Measurements from ENCODE around the gene GNAO1. TPM values are rescaled to one million over a fixed set of nuclear protein-coding genes. Genes with fewer than 3 reads are reported as not detected.

GNAO1 gene
- polyA plus RNA-seq, 3 donors = not detected

- Mint-ChIP-seq H3K27ac (no peak overlapping the region), H3K27me3 (ENCODE audit: low read depth in 3 of 3) (peaks cover 3 to 14% (median 8%) of the 10 kb centered on the region in 3 donors), H3K4me3 (no peak overlapping the region), H3K4me1 (peaks cover 7% of the 10 kb centered on the region), H3K36me3 (no peaks in the 10 kb centered on the region), H3K9me3 (peaks cover 0 to 1% (median 0%) of the 10 kb centered on the region in 7 donors)
- Histone ChIP-seq H4K20me1 (ENCODE audit: insufficient read depth, low read length) (no peaks in the 10 kb centered on the region), H3K27ac (ENCODE audit: low read depth in 1 of 2, low read length in 2 of 2) (no peak overlapping the region), H3K9me3 (replicated peaks in 1 of 2; ENCODE audit: control insufficient read depth in 1 of 2, insufficient read depth in 1 of 2, low read length in 2 of 2) (no peaks in the 10 kb centered on the region), H3K36me3 (replicated peaks in 1 of 2; ENCODE audit: control insufficient read depth in 1 of 2, insufficient read depth in 2 of 2, low read length in 2 of 2) (no peaks in the 10 kb centered on the region), H3K27me3 (ENCODE audit: control insufficient read depth in 2 of 2, insufficient read depth in 2 of 2, low read length in 2 of 2) (peaks cover 0 to 4% of the 10 kb centered on the region in 2 donors), H3K4me1 (ENCODE audit: control insufficient read depth in 1 of 2, insufficient read depth in 2 of 2, low read length in 2 of 2) (no peaks in the 10 kb centered on the region), H3K79me2 (ENCODE audit: insufficient read depth, low read length) (no peaks in the 10 kb centered on the region), H2AFZ (ENCODE audit: insufficient read depth, low read depth, low read length, poor library complexity, severe bottlenecking) (no peak overlapping the region), H3K4me2 (replicated peaks; ENCODE audit: extremely low read depth, low read length, poor library complexity, severe bottlenecking) (no peak overlapping the region), H3K9ac (ENCODE audit: insufficient read depth, low read length, poor library complexity, severe bottlenecking) (no peak overlapping the region), H3K4me3 (replicated peaks in 1 of 3; ENCODE audit: low read depth in 2 of 3, low read length in 3 of 3) (no peak overlapping the region)
- intact Hi-C loops (cut with micrococcal nuclease) = no loop called here
- no peak for DNase-seq
- TF ChIP-seq CTCF (IDR thresholded peaks at IDR 0.05) = no peak
- WGBS (ENCODE audit: insufficient coverage) = 100% methylated on average over 1 of the region's 4 CpGs
Measured at GRCh38 chr16:56259425-56259779, 68.1 kb downstream of the GNAO1 start.

GRCh38 chr16:56260378-56261160, 69.3 kb downstream of the GNAO1 start:
- Mint-ChIP-seq H3K36me3 (no peaks in the 10 kb centered on the region), H3K4me1 (peaks cover 7% of the 10 kb centered on the region), H3K4me3 (no peak overlapping the region), H3K27me3 (ENCODE audit: low read depth in 3 of 3) (peaks cover 1 to 10% (median 9%) of the 10 kb centered on the region in 3 donors), H3K9me3 (peaks cover 0 to 1% (median 0%) of the 10 kb centered on the region in 7 donors), H3K27ac (no peak overlapping the region)
- H3K4me3 ChIP-seq (replicated peaks in 1 of 3; ENCODE audit: low read depth in 2 of 3, low read length in 3 of 3) = no peak overlapping the region
- intact Hi-C loops (cut with micrococcal nuclease) = no loop called here
- H3K27me3 ChIP-seq (ENCODE audit: control insufficient read depth in 2 of 2, insufficient read depth in 2 of 2, low read length in 2 of 2) = peaks cover 0 to 4% of the 10 kb centered on the region in 2 donors
- no peaks in the 10 kb centered on the region for H4K20me1 ChIP-seq (ENCODE audit: insufficient read depth, low read length)
- H3K9me3 ChIP-seq (replicated peaks in 1 of 2; ENCODE audit: control insufficient read depth in 1 of 2, insufficient read depth in 1 of 2, low read length in 2 of 2) = no peaks in the 10 kb centered on the region
- H3K36me3 ChIP-seq (replicated peaks in 1 of 2; ENCODE audit: control insufficient read depth in 1 of 2, insufficient read depth in 2 of 2, low read length in 2 of 2) = no peaks in the 10 kb centered on the region
- no peaks in the 10 kb centered on the region for H3K4me1 ChIP-seq (ENCODE audit: control insufficient read depth in 1 of 2, insufficient read depth in 2 of 2, low read length in 2 of 2)
- no peak for DNase-seq
- H3K4me2 ChIP-seq (replicated peaks; ENCODE audit: extremely low read depth, low read length, poor library complexity, severe bottlenecking) = no peak overlapping the region
- no peaks in the 10 kb centered on the region for H3K79me2 ChIP-seq (ENCODE audit: insufficient read depth, low read length)
- no peak for TF ChIP-seq CTCF (IDR thresholded peaks at IDR 0.05)
- no peak overlapping the region for H3K27ac ChIP-seq (ENCODE audit: low read depth in 1 of 2, low read length in 2 of 2)
- no peak overlapping the region for H3K9ac ChIP-seq (ENCODE audit: insufficient read depth, low read length, poor library complexity, severe bottlenecking)
- 96% methylated on average over 7 of the region's 13 CpGs for WGBS (ENCODE audit: insufficient coverage)
- no peak overlapping the region for H2AFZ ChIP-seq (ENCODE audit: insufficient read depth, low read depth, low read length, poor library complexity, severe bottlenecking)

Measured in CD14-positive monocyte (primary cell).